ENCODE data around the gene COA8. TPM values are rescaled to one million over a fixed set of nuclear protein-coding genes. Genes with fewer than 3 reads are reported as not detected.
A peak's percentile ranks its signal among the peaks of the same experiment; 100 is the strongest.

The COA8 gene
- total and polyA plus RNA-seq, 7 donors, result 33.9 to 67.3 (median 38.2) TPM

DNA sequence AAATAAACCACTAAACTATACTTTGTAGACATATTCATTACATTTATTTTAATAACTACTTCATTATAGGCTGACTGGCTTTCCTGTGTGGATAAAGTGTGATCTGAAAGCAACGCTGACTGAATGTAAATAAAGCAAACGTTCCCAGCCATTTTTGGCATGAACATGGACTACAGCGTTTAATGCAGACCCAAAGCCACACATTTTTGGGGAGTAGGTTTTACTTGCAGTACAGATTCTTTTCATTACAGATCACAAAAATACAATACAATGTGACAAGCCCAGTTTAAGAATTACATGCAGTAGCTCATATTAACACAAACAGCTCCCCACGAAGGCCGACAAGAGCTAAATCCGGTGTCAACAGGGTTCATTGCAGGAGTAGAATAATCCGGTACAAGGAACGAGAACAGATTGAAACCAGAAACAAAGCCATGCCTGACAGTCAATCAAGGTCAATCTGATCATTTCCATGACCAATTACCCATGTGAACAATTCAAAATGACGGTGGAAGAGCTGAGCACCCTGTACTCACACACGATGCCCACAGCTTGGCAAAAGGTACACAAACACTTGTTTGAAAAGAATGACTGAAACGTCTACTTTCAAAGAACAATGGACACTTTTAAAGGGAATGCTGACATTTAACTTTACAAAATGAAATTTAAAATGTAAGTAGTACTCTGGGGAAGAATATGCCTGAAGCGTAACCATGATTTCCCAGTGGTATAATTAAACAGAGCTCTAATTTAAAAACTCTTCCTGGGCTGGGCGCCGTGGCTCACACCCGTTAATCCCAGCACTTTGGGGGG is 5.6 kb upstream of the COA8 start:
- Histone ChIP-seq H3K27ac (peak overlapping the region; percentile 55 to 98 (median 83)), H3K4me1 (peaks cover 0 to 89% (median 69%) of the 10 kb centered on the region in 4 donors)
- whole genome bisulfite sequencing, 2 donors, result 66 to 74% methylated on average over 15 of the region's 15 CpGs

DNA sequence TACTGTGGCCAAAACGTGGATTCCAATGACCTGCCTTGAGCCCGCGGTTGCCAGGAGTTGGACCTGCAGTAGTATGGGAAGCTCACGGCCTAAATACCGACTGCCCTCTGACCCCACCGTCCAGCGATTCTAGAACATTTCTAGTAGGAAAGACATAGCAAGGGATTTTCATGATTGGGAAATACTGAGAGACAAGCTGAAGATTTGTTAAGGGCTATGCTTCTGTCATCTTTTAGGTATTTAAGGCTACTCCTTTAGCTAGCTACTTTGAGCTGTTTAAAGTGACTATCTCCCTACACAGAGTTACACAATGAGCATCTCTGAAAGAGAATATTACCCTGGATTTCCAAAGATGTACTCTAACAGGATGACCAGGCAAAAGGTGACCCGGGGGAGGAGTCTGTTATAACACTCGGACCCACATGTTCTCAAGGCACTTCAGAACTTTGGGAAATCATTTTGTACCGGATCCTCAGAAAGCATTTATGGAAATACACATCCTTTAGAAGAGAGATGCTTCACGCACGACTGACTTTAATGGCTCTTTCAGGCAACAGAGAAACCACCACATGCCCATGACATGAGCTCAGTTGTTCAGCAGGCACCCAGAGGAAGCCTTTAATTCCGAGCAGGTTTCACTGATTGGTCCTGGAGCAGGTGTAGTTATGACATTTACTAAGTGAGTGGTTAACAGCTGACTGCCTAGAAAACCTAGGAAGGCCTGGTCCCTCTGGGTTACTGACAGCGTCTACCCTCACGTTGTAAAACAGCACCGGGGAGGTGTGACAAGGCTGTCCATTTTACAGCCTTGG is 4.5 kb upstream of the COA8 start:
- intact Hi-C loops (cut with DNase I), result no loop called here
- H3K27ac ChIP-seq, result peak overlapping the region; percentile 55 to 98 (median 83)
- no peaks in the 10 kb centered on the region for H3K9me3 ChIP-seq
- no peaks in the 10 kb centered on the region for H3K27me3 ChIP-seq
- H3K4me3 ChIP-seq, result no peak overlapping the region
- DNase-seq, result no peak
- peaks cover 0 to 78% (median 61%) of the 10 kb centered on the region in 4 donors for H3K4me1 ChIP-seq
- TF ChIP-seq POLR2A (IDR thresholded peaks at IDR 0.05), result no peak
- TF ChIP-seq EP300 (IDR thresholded peaks at IDR 0.05), result no peak
- TF ChIP-seq POLR2AphosphoS5 (IDR thresholded peaks at IDR 0.05), result peak in 1 of 4 donors; percentile 19
- TF ChIP-seq, protein P1, sequence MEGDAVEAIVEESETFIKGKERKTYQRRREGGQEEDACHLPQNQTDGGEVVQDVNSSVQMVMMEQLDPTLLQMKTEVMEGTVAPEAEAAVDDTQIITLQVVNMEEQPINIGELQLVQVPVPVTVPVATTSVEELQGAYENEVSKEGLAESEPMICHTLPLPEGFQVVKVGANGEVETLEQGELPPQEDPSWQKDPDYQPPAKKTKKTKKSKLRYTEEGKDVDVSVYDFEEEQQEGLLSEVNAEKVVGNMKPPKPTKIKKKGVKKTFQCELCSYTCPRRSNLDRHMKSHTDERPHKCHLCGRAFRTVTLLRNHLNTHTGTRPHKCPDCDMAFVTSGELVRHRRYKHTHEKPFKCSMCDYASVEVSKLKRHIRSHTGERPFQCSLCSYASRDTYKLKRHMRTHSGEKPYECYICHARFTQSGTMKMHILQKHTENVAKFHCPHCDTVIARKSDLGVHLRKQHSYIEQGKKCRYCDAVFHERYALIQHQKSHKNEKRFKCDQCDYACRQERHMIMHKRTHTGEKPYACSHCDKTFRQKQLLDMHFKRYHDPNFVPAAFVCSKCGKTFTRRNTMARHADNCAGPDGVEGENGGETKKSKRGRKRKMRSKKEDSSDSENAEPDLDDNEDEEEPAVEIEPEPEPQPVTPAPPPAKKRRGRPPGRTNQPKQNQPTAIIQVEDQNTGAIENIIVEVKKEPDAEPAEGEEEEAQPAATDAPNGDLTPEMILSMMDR (IDR thresholded peaks at IDR 0.05), result no peak
- 80 to 87% methylated on average over 16 of the region's 16 CpGs for WGBS, 2 donors
- peaks cover 0 to 26% (median 4%) of the 10 kb centered on the region in 4 donors for H3K36me3 ChIP-seq

More for the DNA sequence above, 5.6 kb upstream of the COA8 start:
- H3K9me3 ChIP-seq, result no peaks in the 10 kb centered on the region
- DNase-seq, result no peak
- H3K4me3 ChIP-seq, result no peak overlapping the region
- H3K27me3 ChIP-seq, result no peaks in the 10 kb centered on the region
- intact Hi-C loops (cut with DNase I), result no loop called here
- H3K36me3 ChIP-seq, result peaks cover 0 to 26% (median 4%) of the 10 kb centered on the region in 4 donors
- TF ChIP-seq EP300 (IDR thresholded peaks at IDR 0.05), result no peak
- no peak for TF ChIP-seq POLR2AphosphoS5 (IDR thresholded peaks at IDR 0.05)
- TF ChIP-seq, protein P1 (IDR thresholded peaks at IDR 0.05), result no peak
- no peak for TF ChIP-seq POLR2A (IDR thresholded peaks at IDR 0.05)

- no peak overlapping the region for H3K4me3 ChIP-seq
- H3K27ac ChIP-seq, result peak overlapping the region in 2 of 4 donors; percentile 55 to 79
- WGBS, 2 donors, result 82 to 85% methylated on average over 9 of the region's 9 CpGs
- no peaks in the 10 kb centered on the region for H3K27me3 ChIP-seq
- intact Hi-C loops (cut with DNase I), result no loop called here
- TF ChIP-seq EP300 (IDR thresholded peaks at IDR 0.05) (no peak), POLR2A (IDR thresholded peaks at IDR 0.05) (no peak), POLR2AphosphoS5 (IDR thresholded peaks at IDR 0.05) (no peak)
- TF ChIP-seq, protein P1 (IDR thresholded peaks at IDR 0.05), result no peak
- H3K9me3 ChIP-seq, result no peaks in the 10 kb centered on the region
- H3K4me1 ChIP-seq, result peaks cover 0 to 81% (median 73%) of the 10 kb centered on the region in 4 donors
- peaks cover 0 to 26% (median 4%) of the 10 kb centered on the region in 4 donors for H3K36me3 ChIP-seq
- DNase-seq, result no peak
Measured at GRCh38 chr14:103559766-103560165, 3.0 kb upstream of the COA8 start.

DNA sequence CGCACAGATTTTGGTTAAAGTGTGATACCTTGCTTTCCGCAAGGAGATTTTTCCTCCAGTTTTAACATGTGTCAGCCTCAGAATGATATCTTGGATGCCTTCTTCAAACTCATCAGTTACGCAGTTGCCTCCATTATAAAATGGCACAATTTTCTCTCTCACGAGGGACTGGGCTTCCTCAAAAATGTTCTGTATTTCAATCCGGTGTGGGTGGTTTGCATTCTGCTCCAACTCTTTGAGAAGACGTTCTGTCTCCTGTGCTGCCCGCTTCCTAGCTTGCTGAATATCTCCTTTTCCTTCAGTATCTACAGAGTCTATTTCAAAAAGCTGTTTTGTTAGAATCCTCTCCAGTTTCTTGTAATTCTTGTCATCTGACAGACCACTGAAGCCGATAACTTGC is 2.1 kb upstream of the COA8 start:
- peak overlapping the region; percentile 91 to 98 (median 96) for H3K27ac ChIP-seq

More for the DNA sequence above, 2.1 kb upstream of the COA8 start:
- intact Hi-C loops (cut with DNase I), result no loop called here
- H3K4me1 ChIP-seq, result peaks cover 0 to 78% (median 74%) of the 10 kb centered on the region in 4 donors
- TF ChIP-seq EP300 (IDR thresholded peaks at IDR 0.05) (no peak), POLR2AphosphoS5 (IDR thresholded peaks at IDR 0.05) (no peak), POLR2A (IDR thresholded peaks at IDR 0.05) (no peak)
- TF ChIP-seq, protein P1 (IDR thresholded peaks at IDR 0.05), result no peak
- H3K4me3 ChIP-seq, result no peak overlapping the region
- DNase-seq, result no peak
- 76 to 79% methylated on average over 8 of the region's 8 CpGs for WGBS, 2 donors
- H3K27me3 ChIP-seq, result no peaks in the 10 kb centered on the region
- peaks cover 0 to 26% (median 4%) of the 10 kb centered on the region in 4 donors for H3K36me3 ChIP-seq
- no peaks in the 10 kb centered on the region for H3K9me3 ChIP-seq

Measured in sigmoid colon (tissue), 7 donors.